GM21390 (cell line): ENCODE results near the gene HSPB6.
A peak's percentile ranks its signal among the peaks of the same experiment; 100 is the strongest.
"Not testable (repeated sequence)": the region's sequence is repeated elsewhere in the genome, so short reads cannot be mapped to it uniquely, and the experiment has no call there.

Experiments
- ATAC-seq: cut with Tn5 transposase; IDR thresholded peaks from one replicate; pipeline ENCODE4 v1.9.1; 2021; ENCODE audit not compliant: unreplicated experiment

The HSPB6 gene

DNA sequence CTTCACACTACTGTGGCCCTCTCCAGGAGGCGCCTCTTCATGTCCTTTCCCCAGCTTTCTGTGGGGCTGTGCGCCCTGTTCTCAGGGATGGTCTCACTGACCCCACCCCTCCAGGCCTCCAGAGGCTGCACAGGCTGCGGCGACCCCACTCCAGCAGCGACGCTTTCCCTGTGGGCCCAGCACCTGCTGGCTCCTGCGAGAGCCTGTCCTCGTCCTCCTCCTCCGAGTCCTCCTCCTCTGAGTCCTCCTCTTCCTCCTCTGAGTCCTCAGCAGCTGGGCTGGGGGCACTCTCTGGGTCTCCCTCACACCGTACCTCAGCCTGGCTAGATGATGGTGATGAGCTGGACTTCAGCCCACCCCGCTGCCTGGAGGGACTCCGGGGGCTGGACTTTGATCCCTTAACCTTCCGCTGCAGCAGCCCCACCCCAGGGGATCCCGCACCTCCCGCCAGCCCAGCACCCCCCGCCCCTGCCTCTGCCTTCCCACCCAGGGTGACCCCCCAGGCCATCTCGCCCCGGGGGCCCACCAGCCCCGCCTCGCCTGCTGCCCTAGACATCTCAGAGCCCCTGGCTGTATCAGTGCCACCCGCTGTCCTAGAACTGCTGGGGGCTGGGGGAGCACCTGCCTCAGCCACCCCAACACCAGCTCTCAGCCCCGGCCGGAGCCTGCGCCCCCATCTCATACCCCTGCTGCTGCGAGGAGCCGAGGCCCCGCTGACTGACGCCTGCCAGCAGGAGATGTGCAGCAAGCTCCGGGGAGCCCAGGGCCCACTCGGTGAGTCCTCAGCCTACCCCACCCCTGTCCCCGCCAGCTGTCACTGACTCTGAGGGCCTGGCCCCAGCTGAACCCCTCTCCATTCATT lies 29.7 kb upstream of the HSPB6 start:
- no peak for ATAC-seq

DNA sequence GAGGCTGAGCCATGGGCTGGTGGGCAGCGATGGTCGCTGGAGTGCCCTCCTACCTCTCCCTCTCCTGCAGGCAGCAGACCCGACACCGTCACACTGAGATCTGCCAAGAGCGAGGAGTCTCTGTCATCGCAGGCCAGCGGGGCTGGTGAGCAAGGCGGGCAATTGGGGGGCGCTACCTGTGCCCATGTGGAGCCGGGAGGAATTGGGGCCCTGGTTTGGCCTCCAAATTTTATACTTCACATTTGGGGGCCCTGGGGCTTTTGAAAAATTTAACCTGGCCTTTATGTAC lies 28.5 kb upstream of the HSPB6 start:
- ATAC-seq, result no peak

DNA sequence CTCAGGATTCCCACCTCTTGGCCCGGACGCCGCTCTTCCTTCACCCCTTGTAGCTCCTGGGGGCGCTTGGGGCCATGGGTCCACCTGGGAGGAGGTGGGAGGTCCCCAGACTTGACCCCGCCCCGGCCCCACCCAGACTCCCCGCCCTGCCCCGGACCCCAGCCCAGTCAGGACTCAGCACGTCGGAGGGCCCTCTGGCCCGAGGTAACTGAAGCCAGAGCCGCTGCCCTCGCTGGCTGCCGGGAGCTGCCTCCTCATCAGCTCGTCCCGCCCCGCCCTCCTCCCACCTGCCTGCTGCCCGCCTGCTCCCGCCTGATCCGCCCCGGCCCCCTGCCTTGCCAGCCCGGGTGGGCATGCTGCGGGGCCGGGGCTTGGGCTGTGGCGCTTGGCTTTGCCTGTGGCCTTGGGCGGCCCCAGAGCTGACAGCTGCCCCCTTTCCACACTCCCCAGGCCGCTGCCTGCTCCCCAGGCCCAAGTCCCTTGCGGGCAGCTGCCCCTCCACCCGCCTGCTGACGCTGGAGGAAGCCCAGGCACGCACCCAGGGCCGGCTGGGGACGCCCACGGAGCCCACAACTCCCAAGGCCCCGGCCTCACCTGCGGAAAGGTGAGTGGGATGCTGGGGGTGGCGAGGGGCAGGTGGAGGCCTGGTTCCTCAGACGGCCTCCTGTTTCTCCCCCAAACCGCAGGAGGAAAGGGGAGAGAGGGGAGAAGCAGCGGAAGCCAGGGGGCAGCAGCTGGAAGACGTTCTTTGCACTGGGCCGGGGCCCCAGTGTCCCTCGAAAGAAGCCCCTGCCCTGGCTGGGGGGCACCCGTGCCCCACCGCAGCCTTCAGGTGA lies 27.9 kb upstream of the HSPB6 start:
- no peak for ATAC-seq

- no peak for ATAC-seq
Measured at GRCh38 chr19:35783469-35784434, 26.9 kb upstream of the HSPB6 start.

GRCh38 chr19:35782589-35782988 lies 25.8 kb upstream of the HSPB6 start:
- no peak for ATAC-seq

DNA sequence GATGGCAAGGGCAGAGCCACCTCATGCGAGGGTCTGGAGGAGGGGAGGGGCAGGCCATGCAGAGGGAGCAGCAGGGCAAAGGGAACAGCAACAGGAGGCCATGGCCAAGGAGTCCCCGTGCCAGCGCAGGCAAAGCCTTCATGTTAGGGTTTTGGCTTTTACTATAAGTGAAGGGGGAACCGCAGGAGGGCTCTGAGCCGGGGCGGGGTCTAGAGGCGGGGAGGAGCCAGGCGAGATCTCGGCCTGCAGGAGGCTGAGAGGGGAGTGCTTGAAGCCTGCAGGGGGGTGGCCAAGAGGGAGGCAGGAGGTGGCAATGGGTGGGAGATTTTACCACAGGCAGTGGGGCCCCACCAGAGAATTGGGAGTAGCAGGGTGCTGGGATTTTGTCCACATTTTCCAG lies 24.8 kb upstream of the HSPB6 start:
- ATAC-seq, result no peak

DNA sequence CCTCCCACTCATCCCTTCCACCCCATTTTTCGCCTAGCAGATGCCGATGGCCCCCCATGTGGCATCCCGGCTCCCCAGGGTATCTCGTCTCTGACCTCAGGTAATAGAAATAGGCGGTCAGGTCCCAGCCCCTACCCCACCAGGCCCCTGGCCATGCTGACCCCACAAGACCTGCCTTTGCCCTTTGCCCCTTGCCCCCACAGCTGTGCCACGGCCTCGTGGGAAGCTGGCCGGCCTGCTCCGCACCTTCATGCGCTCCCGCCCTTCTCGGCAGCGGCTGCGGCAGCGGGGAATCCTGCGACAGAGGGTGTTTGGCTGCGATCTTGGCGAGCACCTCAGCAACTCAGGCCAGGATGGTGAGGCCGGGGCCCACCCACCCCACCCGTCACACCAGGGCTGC lies 23.9 kb upstream of the HSPB6 start:
- no peak for ATAC-seq

- ATAC-seq, result no peak
Measured at GRCh38 chr19:35780058-35780457, 23.2 kb upstream of the HSPB6 start.

DNA sequence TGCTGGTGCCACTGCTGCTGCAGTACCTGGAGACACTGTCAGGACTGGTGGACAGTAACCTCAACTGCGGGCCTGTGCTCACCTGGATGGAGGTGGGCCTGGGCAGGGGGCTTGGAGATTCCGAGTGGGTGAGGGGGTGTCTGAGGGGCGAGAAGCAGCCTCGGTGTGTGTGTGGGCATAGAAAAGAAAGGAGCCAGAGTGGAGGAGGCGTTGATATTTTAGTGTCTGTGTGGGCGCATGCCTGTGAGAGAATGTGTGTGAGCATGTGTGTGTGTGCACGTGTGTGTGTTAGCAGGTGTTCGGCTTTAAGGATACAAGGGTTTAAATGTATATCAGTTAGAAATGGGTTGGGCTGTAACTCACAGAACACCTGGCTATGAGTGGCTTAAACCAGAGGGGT lies 22.2 kb upstream of the HSPB6 start:
- no peak for ATAC-seq

DNA sequence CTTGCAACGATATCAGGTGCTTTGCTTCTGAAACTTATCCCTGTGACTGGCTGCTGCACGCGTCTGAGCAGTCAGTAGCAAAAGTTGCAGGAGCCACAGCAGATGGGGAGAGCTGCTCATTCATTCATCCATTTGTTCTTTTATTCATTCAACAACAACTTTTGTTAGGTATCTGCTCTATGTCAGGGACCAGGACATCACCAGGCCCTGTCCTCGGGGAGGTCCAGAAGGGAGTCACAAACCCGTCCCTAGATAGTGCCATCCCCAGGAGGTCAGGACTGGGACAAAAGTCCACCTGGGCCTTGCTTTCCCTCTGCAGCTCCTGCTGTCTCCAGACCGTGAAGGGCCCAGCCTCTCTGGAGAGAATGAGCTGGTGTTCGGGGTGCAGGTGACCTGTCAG lies 21.1 kb upstream of the HSPB6 start:
- no peak for ATAC-seq

- ATAC-seq, result no peak
Measured at GRCh38 chr19:35777086-35777841, 20.4 kb upstream of the HSPB6 start.

- ATAC-seq, result no peak
Measured at GRCh38 chr19:35776102-35776788, 19.4 kb upstream of the HSPB6 start.

DNA sequence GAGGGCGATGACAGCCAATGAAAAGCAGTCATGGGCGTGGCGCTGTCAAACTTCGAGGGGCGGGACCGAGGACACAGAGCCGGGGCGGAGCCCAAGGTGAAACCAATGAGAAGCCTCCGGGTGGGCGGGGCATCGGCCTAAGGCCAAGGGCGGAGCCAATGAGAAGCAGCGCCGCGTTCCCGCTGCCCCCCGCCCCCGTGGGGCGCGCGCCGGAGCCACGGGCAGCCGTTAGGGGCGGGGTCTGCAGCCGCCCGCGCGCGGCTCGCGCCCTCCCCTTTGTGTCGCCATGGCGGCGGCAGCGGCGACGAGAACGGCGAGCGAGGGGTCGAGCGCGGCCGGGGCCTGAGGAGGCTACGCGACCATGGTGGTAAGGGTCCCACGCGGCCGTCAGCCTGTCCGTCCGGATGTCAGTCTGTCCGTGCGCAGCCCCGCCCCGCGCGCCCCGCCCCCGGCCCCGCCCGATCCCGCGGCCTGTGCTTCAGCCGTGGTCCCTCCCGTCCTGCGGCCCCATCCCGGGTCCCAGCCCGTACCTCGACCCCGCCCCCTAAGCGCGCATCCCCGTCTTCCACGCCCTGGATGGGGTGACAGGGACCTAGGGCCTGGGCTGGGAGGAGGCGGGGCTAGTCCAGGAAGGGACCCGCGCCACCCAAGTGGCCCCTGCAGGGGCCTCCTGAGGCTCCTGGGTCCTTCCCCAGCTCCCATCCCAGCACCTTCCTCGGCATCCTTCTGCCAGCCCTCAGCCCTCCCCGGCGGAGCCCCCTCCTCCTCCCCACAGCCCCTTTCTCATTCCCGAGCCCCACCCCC lies 18.7 kb upstream of the HSPB6 start, which contains the start of gene ARHGAP33:
ARHGAP33 (plus strand) TSS at position 267 of the 804 bp plus-strand sequence; CDS start at position 362, 95 bp downstream.
- ATAC-seq, result peak; percentile 89

- no peak for ATAC-seq
Measured at GRCh38 chr19:35775046-35775297, 18.1 kb upstream of the HSPB6 start.

- no peak for ATAC-seq
Measured at GRCh38 chr19:35774274-35775045, 17.6 kb upstream of the HSPB6 start.

GRCh38 chr19:35773020-35773806 lies 16.4 kb upstream of the HSPB6 start:
- no peak for ATAC-seq

- not testable (repeated sequence) for ATAC-seq
Measured at GRCh38 chr19:35772362-35772761, 15.5 kb upstream of the HSPB6 start.

- ATAC-seq, result no peak
Measured at GRCh38 chr19:35768082-35768421, 11.2 kb upstream of the HSPB6 start.
